HG03520 (cell line): ENCODE measurements around the gene RPS13.
"Not testable (repeated sequence)": the region's sequence is repeated elsewhere in the genome, so short reads cannot be mapped to it uniquely, and the experiment has no call there.

Experiments
- ATAC-seq: cut with Tn5 transposase; IDR thresholded peaks from one replicate; pipeline ENCODE4 v1.9.1; 2021; ENCODE audit warnings: mild to moderate bottlenecking, moderate library complexity; ENCODE audit not compliant: unreplicated experiment

RPS13 gene

DNA sequence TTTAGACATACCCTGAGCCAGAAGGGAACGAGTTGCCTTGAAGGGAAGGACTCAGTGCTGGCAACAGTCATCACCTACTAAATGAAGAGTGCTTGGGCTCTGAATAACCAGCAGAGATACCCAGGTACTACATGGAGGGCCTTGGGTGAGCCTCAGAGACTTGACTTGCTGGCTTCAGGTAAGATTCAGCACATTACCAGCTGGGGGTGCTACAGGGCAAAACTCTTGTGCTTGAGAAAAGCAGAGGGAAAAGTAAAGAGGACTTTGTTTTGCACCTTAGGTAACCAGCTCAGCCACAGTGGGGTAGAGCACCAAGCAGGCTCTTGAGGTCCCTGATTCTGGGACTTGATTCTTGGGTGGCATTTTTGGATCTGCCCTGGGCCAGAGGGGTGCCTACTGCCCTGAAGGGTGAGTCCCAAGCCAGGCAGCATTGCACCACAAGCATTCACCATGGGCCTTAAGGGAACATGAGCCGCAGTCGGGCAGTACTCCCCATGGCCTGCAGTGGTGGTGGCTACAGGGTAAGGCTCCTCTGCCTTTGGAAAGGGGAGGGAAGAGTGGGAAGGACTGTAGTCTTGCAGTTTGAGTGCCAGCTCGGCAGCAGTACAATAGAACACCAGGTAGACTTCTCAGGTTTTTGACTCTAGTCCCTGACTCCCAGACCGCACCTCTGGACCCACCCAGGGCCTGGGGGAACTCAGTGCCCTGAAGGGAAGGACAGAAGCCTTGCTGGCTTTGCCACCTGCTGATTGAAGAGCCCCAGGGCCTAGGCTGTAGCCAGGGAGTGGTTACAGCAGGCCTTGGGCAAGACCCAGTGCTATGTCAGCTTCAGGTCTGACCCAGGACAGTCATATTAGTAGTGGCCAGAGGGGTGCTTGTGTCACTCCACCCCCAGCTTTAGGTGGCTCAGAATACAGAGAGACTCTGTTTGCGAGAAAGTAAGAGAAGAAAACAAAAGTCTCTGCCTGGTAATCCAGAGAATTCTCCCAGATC, 40.5 kb downstream of the RPS13 start:
- no peak for ATAC-seq

DNA sequence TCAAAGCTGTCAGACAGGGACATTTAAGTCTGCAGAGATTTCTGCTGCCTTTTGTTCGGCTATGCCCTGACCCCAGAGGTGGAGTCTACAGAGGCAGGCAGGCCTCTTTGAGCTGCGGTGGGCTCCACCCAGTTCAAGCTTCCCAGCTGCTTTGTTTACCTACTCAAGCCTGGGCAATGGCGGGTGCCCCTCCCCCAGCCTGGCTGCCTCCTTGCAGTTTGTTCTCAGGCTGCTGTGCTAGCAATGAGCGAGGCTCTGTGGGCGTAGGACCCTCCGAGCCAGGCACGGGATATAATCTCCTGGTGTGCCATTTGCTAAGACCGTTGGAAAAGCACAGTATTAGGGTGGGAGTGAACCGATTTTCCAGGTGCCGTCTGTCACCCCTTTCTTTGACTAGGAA, 43.4 kb downstream of the RPS13 start:
- ATAC-seq, result not testable (repeated sequence)

DNA sequence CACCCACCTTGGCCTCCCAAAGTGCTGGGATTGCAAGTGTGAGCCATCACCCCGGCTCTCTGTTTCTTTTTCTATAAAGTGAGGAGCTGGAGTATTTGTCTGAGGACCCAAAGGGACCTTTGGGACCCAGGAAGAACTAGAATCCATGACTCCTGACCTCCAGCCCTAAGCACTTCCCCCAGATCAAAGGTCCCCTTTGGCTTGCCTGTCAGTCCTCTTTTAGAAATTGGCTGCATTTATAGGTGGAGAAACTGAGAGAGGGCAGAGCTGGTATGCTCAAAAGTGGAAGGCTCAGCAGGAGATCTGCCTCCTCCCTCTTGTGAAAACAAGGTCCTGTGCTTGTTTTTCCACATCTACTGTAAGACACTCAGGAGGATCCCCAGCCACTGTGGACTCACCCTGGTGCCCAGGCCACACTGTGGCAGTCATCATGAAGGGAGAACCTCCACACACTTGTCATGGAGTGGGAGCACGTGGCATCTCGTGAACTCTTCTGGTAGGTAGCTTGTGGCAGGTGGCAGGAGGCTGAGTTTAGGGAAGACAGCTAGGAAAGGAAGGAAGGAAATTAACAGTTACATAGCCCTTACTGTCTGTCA, 50.9 kb downstream of the RPS13 start:
- ATAC-seq, result no peak

DNA sequence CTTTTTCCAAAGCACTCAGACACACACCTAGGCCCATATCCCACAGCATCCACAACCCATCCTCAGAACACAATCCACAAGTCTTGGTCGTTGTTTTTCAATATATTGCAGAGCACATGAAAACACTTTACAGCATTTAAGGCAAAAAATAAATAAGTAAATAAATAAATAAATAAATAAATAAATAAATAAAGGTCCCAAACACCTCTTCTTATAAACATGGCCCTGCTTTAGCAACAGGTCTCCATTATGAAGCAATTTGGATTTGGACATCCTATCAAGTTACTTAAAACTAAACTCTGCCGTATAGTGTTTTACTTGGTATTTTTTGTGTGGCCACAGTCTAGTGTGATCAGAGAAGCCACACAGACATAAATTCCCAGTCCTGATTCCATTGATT, 52.5 kb downstream of the RPS13 start:
- ATAC-seq, result no peak
